ENCODE results near the gene TSPEAR.

The TSPEAR gene

GRCh38 chr21:44530221-44530902 lies 181.0 kb downstream of the TSPEAR start:
- Histone ChIP-seq H3K4me1 (ENCODE audit: control insufficient read depth, insufficient read depth, low read length) (no peaks in the 10 kb centered on the region), H3K27me3 (ENCODE audit: control insufficient read depth, insufficient read depth, low read length) (peaks cover 2% of the 10 kb centered on the region), H3K27ac (ENCODE audit: low read depth, low read length) (no peak overlapping the region), H3K36me3 (ENCODE audit: control insufficient read depth, insufficient read depth, low read length) (no peaks in the 10 kb centered on the region), H3K9ac (ENCODE audit: low read length) (no peak overlapping the region), H3K4me3 (ENCODE audit: low read length) (no peak overlapping the region)

DNA sequence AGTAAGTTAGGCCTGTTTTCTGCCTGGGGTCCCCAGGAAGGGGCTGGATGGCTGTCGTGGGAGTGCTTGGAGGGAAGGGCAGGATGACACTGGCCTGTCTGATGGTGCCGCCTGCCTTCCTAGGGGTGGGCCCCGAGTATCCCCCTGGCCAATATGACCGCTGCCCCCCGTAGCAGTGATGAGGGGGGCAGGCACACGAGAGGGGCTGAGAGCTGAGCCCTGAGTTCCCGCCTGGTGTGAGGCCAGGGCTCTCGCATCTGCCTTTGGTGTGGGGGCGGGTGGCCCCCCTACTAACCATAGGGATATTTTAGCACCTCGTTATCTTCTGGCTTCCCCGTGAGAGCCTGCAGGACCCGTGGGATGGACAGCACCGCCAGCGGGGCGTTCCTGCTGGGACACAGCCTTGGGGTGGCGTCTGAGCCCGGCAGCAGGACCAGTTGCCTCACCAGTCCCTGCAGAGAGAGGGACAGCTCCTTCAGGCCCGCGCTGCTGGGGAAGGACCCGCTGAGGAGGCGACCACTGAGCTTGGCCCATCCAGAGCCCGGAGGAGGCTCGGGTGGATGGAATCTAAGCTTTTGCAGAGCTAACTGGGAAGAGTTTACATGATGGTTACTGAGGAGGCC lies 181.8 kb downstream of the TSPEAR start:
- Histone ChIP-seq H3K36me3 (ENCODE audit: control insufficient read depth, insufficient read depth, low read length) (no peaks in the 10 kb centered on the region), H3K4me3 (ENCODE audit: low read length) (no peak overlapping the region), H3K27ac (ENCODE audit: low read depth, low read length) (no peak overlapping the region), H3K9ac (ENCODE audit: low read length) (no peak overlapping the region), H3K4me1 (ENCODE audit: control insufficient read depth, insufficient read depth, low read length) (no peaks in the 10 kb centered on the region), H3K27me3 (ENCODE audit: control insufficient read depth, insufficient read depth, low read length) (peaks cover 2% of the 10 kb centered on the region)

DNA sequence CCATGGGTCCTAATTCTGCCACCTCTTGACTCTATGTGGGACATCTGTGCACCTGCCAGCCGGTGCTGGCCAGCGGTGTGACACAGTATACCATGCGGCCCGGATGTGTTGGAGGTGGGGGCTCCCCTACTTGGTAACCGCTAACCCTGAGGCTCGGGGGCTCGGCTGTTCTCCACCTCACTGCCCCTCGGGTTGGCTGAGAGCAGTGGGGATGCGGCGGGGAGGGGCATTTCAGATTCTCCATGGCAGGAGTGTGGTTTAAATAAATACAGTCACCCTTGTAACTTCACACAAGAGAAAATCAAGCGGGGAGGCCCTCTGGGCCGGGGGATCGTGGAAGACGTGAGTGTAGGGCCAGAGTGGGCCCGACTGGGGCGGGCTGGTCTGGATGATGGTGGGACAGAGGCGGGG lies 182.4 kb downstream of the TSPEAR start:
- no peaks in the 10 kb centered on the region for H3K36me3 ChIP-seq (ENCODE audit: control insufficient read depth, insufficient read depth, low read length)
- no peak overlapping the region for H3K4me3 ChIP-seq (ENCODE audit: low read length)
- H3K9ac ChIP-seq (ENCODE audit: low read length): no peak overlapping the region
- H3K27me3 ChIP-seq (ENCODE audit: control insufficient read depth, insufficient read depth, low read length): peaks cover 2% of the 10 kb centered on the region
- no peak overlapping the region for H3K27ac ChIP-seq (ENCODE audit: low read depth, low read length)
- no peaks in the 10 kb centered on the region for H3K4me1 ChIP-seq (ENCODE audit: control insufficient read depth, insufficient read depth, low read length)

GRCh38 chr21:44528634-44528995 lies 182.8 kb downstream of the TSPEAR start:
- no peak overlapping the region for H3K9ac ChIP-seq (ENCODE audit: low read length)
- H3K27me3 ChIP-seq (ENCODE audit: control insufficient read depth, insufficient read depth, low read length): peaks cover 2% of the 10 kb centered on the region
- no peak overlapping the region for H3K27ac ChIP-seq (ENCODE audit: low read depth, low read length)
- no peak overlapping the region for H3K4me3 ChIP-seq (ENCODE audit: low read length)
- no peaks in the 10 kb centered on the region for H3K36me3 ChIP-seq (ENCODE audit: control insufficient read depth, insufficient read depth, low read length)
- no peaks in the 10 kb centered on the region for H3K4me1 ChIP-seq (ENCODE audit: control insufficient read depth, insufficient read depth, low read length)

DNA sequence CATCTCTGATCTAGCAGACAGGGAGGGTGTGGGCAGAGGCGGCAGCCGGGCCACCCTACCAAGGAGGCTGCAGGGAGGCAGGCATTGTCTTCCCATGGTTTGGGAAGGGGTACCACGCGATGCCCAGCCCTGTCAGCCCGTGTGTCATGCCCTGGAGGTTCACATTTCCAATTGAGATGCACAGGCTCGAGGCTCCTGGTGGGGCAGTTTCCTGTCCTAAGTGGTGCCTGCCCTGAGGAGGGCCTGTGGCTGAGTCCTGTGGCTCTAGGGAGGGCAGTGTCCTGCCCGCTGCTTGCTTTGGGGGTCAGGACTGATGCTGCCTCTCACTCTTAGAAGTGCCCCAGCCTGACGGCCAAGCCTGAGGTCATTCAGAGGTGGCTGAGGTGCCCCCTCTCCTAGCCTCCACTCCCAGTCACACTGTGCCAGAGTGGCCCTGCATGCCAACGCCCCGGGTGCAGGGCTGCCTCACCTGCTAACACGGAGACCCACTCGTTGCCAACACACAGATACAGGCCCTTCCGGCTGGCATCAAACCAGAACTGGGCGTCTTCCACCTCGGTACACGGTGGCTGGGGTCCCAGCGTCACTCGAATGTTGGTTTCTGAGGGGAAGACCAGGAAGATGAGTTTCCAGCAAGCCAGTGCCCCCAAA lies 183.3 kb downstream of the TSPEAR start:
- peaks cover 2% of the 10 kb centered on the region for H3K27me3 ChIP-seq (ENCODE audit: control insufficient read depth, insufficient read depth, low read length)
- no peaks in the 10 kb centered on the region for H3K4me1 ChIP-seq (ENCODE audit: control insufficient read depth, insufficient read depth, low read length)
- no peak overlapping the region for H3K9ac ChIP-seq (ENCODE audit: low read length)
- H3K27ac ChIP-seq (ENCODE audit: low read depth, low read length): no peak overlapping the region
- H3K36me3 ChIP-seq (ENCODE audit: control insufficient read depth, insufficient read depth, low read length): no peaks in the 10 kb centered on the region
- H3K4me3 ChIP-seq (ENCODE audit: low read length): no peak overlapping the region

GRCh38 chr21:44527156-44527982 lies 184.0 kb downstream of the TSPEAR start:
- Histone ChIP-seq H3K4me1 (ENCODE audit: control insufficient read depth, insufficient read depth, low read length) (no peaks in the 10 kb centered on the region), H3K9ac (ENCODE audit: low read length) (no peak overlapping the region), H3K27me3 (ENCODE audit: control insufficient read depth, insufficient read depth, low read length) (peaks cover 2% of the 10 kb centered on the region), H3K27ac (ENCODE audit: low read depth, low read length) (no peak overlapping the region), H3K36me3 (ENCODE audit: control insufficient read depth, insufficient read depth, low read length) (no peaks in the 10 kb centered on the region), H3K4me3 (ENCODE audit: low read length) (no peak overlapping the region)

- peaks cover 2% of the 10 kb centered on the region for H3K27me3 ChIP-seq (ENCODE audit: control insufficient read depth, insufficient read depth, low read length)
These were observed 185.0 kb downstream of the TSPEAR start for GRCh38 chr21:44526096-44526997.

DNA sequence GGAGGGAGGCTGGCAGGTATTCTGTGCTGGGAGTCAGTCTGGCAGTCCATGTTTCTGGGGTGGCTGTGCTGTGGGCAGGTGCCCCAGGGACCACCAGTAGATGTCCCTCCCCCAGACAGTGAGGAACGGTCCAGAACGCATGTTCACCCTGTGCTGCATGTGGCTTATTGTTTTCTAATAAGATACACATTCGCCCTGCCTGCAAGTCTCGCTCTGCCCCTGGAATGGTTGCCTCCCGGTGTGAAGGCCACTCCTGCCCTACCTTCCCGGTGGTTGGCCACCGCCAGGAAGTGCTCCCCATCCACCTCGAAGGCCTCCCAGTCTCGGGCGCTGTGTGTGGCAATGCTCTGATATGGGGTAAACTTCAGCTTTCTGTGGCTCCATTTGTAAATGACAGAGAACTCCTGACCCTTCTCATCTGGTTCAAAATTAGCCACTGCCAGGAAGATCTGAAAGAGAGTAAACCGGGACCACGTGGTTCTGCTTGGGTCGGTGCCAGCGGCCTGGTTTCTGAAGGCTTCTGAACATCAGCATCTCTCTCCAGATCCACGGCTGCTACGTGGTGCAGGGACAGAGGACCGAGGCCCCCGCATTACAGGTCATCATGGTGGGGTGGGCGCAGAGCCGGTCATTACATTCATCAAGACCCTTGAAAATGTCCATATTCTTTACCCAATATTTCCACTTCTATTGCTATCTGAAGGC lies 185.8 kb downstream of the TSPEAR start:
- H3K27me3 ChIP-seq (ENCODE audit: control insufficient read depth, insufficient read depth, low read length): no peaks in the 10 kb centered on the region
- no peaks in the 10 kb centered on the region for H3K4me1 ChIP-seq (ENCODE audit: control insufficient read depth, insufficient read depth, low read length)
- no peak overlapping the region for H3K9ac ChIP-seq (ENCODE audit: low read length)
- H3K4me3 ChIP-seq (ENCODE audit: low read length): no peak overlapping the region
- no peak overlapping the region for H3K27ac ChIP-seq (ENCODE audit: low read depth, low read length)
- no peaks in the 10 kb centered on the region for H3K36me3 ChIP-seq (ENCODE audit: control insufficient read depth, insufficient read depth, low read length)

More at GRCh38 chr21:44526096-44526997, 185.0 kb downstream of the TSPEAR start:
- no peaks in the 10 kb centered on the region for H3K4me1 ChIP-seq (ENCODE audit: control insufficient read depth, insufficient read depth, low read length)
- H3K27ac ChIP-seq (ENCODE audit: low read depth, low read length): no peak overlapping the region
- no peak overlapping the region for H3K9ac ChIP-seq (ENCODE audit: low read length)
- no peaks in the 10 kb centered on the region for H3K36me3 ChIP-seq (ENCODE audit: control insufficient read depth, insufficient read depth, low read length)
- no peak overlapping the region for H3K4me3 ChIP-seq (ENCODE audit: low read length)

GRCh38 chr21:44524414-44525371 lies 186.7 kb downstream of the TSPEAR start:
- Histone ChIP-seq H3K9ac (ENCODE audit: low read length) (no peak overlapping the region), H3K36me3 (ENCODE audit: control insufficient read depth, insufficient read depth, low read length) (no peaks in the 10 kb centered on the region), H3K27ac (ENCODE audit: low read depth, low read length) (no peak overlapping the region), H3K4me1 (ENCODE audit: control insufficient read depth, insufficient read depth, low read length) (no peaks in the 10 kb centered on the region), H3K27me3 (ENCODE audit: control insufficient read depth, insufficient read depth, low read length) (no peaks in the 10 kb centered on the region), H3K4me3 (ENCODE audit: low read length) (no peak overlapping the region)

- no peaks in the 10 kb centered on the region for H3K36me3 ChIP-seq (ENCODE audit: control insufficient read depth, insufficient read depth, low read length)
- no peak overlapping the region for H3K4me3 ChIP-seq (ENCODE audit: low read length)
- H3K9ac ChIP-seq (ENCODE audit: low read length): no peak overlapping the region
- H3K4me1 ChIP-seq (ENCODE audit: control insufficient read depth, insufficient read depth, low read length): no peaks in the 10 kb centered on the region
- H3K27me3 ChIP-seq (ENCODE audit: control insufficient read depth, insufficient read depth, low read length): no peaks in the 10 kb centered on the region
- H3K27ac ChIP-seq (ENCODE audit: low read depth, low read length): no peak overlapping the region
These were observed 187.6 kb downstream of the TSPEAR start for GRCh38 chr21:44523567-44524413.
